Measurements from ENCODE around the gene MYH14. TPM values are rescaled to one million over a fixed set of nuclear protein-coding genes. Genes with fewer than 3 reads are reported as not detected.

The MYH14 gene
- polyA plus RNA-seq, 4 donors: 202 to 392 (median 242) TPM

DNA sequence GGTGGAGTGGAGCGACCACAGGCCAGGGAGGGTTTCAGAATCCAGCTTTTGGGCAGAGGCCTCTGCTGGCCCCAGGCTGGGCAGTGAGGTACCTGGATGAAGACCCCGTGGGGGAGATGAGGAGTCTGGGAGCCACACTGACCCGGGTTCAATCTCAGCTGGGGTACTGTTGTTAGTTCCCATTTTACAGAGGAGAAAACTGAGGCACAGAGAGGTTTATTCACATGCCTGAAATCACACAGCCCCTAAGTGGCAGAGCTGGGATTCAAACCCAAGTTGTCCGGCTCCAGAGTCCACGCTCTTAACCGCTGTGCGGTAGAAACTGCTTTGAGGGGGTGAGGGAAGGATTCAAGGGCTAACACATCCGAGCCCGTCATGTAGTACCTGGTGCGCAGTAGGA is 45.0 kb downstream of the MYH14 start:
- FAIRE-seq (no peak), DNase-seq (no peak)
- no peaks in the 10 kb centered on the region for H3K4me1 ChIP-seq (ENCODE audit: control insufficient read depth in 3 of 3, insufficient read depth in 2 of 3, low read depth in 1 of 3, low read length in 2 of 3)
- peaks cover 0 to 19% of the 10 kb centered on the region in 2 donors for H3K9me3 ChIP-seq (ENCODE audit: control insufficient read depth in 2 of 2, insufficient read depth in 1 of 2, low read depth in 1 of 2, low read length in 1 of 2)
- H3K4me3 ChIP-seq (ENCODE audit: low read depth in 1 of 3, low read length in 3 of 3): no peak overlapping the region
- peaks cover 5 to 87% (median 25%) of the 10 kb centered on the region in 3 donors for H3K36me3 ChIP-seq (ENCODE audit: control insufficient read depth in 3 of 3, insufficient read depth in 2 of 3, low read depth in 1 of 3, low read length in 3 of 3)
- peaks cover 0 to 2% (median 0%) of the 10 kb centered on the region in 3 donors for H3K27me3 ChIP-seq (ENCODE audit: control insufficient read depth in 3 of 3, insufficient read depth in 3 of 3, low read length in 3 of 3)
- WGBS, 3 donors: 89 to 98% (median 96%) methylated on average over 10 of the region's 10 CpGs
- no peak overlapping the region for H3K27ac ChIP-seq (ENCODE audit: low read depth in 1 of 3, low read length in 2 of 3)

DNA sequence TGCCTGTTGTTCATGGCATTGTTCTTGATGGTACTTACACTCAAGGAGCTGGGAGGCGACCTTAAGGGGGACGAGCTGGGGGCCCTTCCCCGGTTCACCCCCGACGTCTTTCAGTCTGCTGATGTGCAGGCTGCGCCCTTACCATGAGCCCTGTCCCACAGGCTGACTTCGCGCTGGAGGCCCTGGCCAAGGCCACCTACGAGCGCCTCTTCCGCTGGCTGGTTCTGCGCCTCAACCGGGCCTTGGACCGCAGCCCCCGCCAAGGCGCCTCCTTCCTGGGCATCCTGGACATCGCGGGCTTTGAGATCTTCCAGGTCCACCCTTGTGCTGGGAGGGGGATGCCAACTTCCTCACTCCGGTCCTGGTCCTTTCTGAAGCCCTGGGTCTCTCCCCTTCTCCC is 45.4 kb downstream of the MYH14 start:
- H3K4me1 ChIP-seq (ENCODE audit: control insufficient read depth in 3 of 3, insufficient read depth in 2 of 3, low read depth in 1 of 3, low read length in 2 of 3): no peaks in the 10 kb centered on the region
- H3K36me3 ChIP-seq (ENCODE audit: control insufficient read depth in 3 of 3, insufficient read depth in 2 of 3, low read depth in 1 of 3, low read length in 3 of 3): peaks cover 5 to 90% (median 29%) of the 10 kb centered on the region in 3 donors
- no peak overlapping the region for H3K27ac ChIP-seq (ENCODE audit: low read depth in 1 of 3, low read length in 2 of 3)
- DNase-seq (no peak), FAIRE-seq (no peak)
- H3K4me3 ChIP-seq (ENCODE audit: low read depth in 1 of 3, low read length in 3 of 3): no peak overlapping the region
- peaks cover 0 to 2% (median 0%) of the 10 kb centered on the region in 3 donors for H3K27me3 ChIP-seq (ENCODE audit: control insufficient read depth in 3 of 3, insufficient read depth in 3 of 3, low read length in 3 of 3)
- 91 to 98% (median 94%) methylated on average over 17 to 19 of the region's 19 CpGs for WGBS, 3 donors
- peaks cover 0 to 21% of the 10 kb centered on the region in 2 donors for H3K9me3 ChIP-seq (ENCODE audit: control insufficient read depth in 2 of 2, insufficient read depth in 1 of 2, low read depth in 1 of 2, low read length in 1 of 2)

GRCh38 chr19:50249636-50250035 is 46.2 kb downstream of the MYH14 start:
- Histone ChIP-seq H3K36me3 (ENCODE audit: control insufficient read depth in 3 of 3, insufficient read depth in 2 of 3, low read depth in 1 of 3, low read length in 3 of 3) (peaks cover 3 to 86% (median 29%) of the 10 kb centered on the region in 3 donors), H3K4me3 (ENCODE audit: low read depth in 1 of 3, low read length in 3 of 3) (no peak overlapping the region), H3K9me3 (ENCODE audit: control insufficient read depth in 2 of 2, insufficient read depth in 1 of 2, low read depth in 1 of 2, low read length in 1 of 2) (peaks cover 0 to 21% of the 10 kb centered on the region in 2 donors), H3K27me3 (ENCODE audit: control insufficient read depth in 3 of 3, insufficient read depth in 3 of 3, low read length in 3 of 3) (peaks cover 0 to 2% (median 0%) of the 10 kb centered on the region in 3 donors), H3K4me1 (ENCODE audit: control insufficient read depth in 3 of 3, insufficient read depth in 2 of 3, low read depth in 1 of 3, low read length in 2 of 3) (no peaks in the 10 kb centered on the region), H3K27ac (ENCODE audit: low read depth in 1 of 3, low read length in 2 of 3) (no peak overlapping the region)
- FAIRE-seq: no peak
- 74 to 83% (median 78%) methylated on average over 16 of the region's 16 CpGs for WGBS, 3 donors
- no peak for DNase-seq

GRCh38 chr19:50250450-50251136 is 47.2 kb downstream of the MYH14 start:
- H3K4me3 ChIP-seq (ENCODE audit: low read depth in 1 of 3, low read length in 3 of 3): no peak overlapping the region
- H3K36me3 ChIP-seq (ENCODE audit: control insufficient read depth in 3 of 3, insufficient read depth in 2 of 3, low read depth in 1 of 3, low read length in 3 of 3): peaks cover 3 to 87% (median 35%) of the 10 kb centered on the region in 3 donors
- 92 to 94% (median 94%) methylated on average over 15 of the region's 15 CpGs for WGBS, 3 donors
- no peak for FAIRE-seq
- no peak overlapping the region for H3K27ac ChIP-seq (ENCODE audit: low read depth in 1 of 3, low read length in 2 of 3)
- no peaks in the 10 kb centered on the region for H3K4me1 ChIP-seq (ENCODE audit: control insufficient read depth in 3 of 3, insufficient read depth in 2 of 3, low read depth in 1 of 3, low read length in 2 of 3)
- peaks cover 0 to 21% of the 10 kb centered on the region in 2 donors for H3K9me3 ChIP-seq (ENCODE audit: control insufficient read depth in 2 of 2, insufficient read depth in 1 of 2, low read depth in 1 of 2, low read length in 1 of 2)
- H3K27me3 ChIP-seq (ENCODE audit: control insufficient read depth in 3 of 3, insufficient read depth in 3 of 3, low read length in 3 of 3): peaks cover 0 to 2% (median 0%) of the 10 kb centered on the region in 3 donors
- DNase-seq: no peak

DNA sequence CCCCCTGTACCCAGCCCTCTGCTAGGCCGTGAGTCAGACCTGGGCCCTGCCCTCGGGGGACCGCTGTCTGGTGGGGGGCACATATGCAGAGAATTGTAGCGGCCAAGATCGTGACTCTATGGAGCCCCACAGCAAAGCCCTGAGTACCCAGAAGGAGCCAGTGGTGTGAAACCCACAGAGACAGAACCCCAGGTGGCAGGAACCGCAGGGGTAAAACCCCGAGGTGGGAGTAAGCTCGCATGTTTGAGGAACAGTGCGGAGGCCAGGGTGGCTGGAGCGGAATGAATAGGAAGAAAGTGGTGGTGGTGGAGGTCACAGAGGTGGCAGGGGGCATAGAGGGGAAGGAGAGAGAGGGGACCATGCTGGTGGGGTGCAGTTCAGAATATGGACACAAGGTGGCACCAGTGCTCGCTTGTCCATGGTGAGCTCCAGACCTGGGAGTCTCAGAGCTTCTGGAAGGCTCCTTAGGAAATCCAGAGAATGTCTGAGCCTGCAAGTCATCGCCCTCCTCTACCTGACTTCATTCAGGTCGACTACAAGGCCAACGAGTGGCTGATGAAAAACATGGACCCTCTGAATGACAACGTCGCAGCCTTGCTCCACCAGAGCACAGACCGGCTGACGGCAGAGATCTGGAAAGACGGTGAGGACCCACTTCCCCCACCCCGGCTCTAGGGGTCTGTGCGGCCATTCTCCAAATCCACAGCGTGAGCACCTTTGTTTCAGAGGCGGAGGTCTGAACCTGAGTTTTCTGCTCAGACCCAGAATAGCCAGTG is 48.9 kb downstream of the MYH14 start:
- DNase-seq: no peak
- no peak for FAIRE-seq
- WGBS, 3 donors: 92 to 97% (median 95%) methylated on average over 23 of the region's 23 CpGs
- no peak overlapping the region for H3K27ac ChIP-seq (ENCODE audit: low read depth in 1 of 3, low read length in 2 of 3)
- peaks cover 0 to 2% (median 0%) of the 10 kb centered on the region in 3 donors for H3K27me3 ChIP-seq (ENCODE audit: control insufficient read depth in 3 of 3, insufficient read depth in 3 of 3, low read length in 3 of 3)
- H3K36me3 ChIP-seq (ENCODE audit: control insufficient read depth in 3 of 3, insufficient read depth in 2 of 3, low read depth in 1 of 3, low read length in 3 of 3): peaks cover 3 to 85% (median 41%) of the 10 kb centered on the region in 3 donors
- no peak overlapping the region for H3K4me3 ChIP-seq (ENCODE audit: low read depth in 1 of 3, low read length in 3 of 3)
- peaks cover 0 to 21% of the 10 kb centered on the region in 2 donors for H3K9me3 ChIP-seq (ENCODE audit: control insufficient read depth in 2 of 2, insufficient read depth in 1 of 2, low read depth in 1 of 2, low read length in 1 of 2)
- H3K4me1 ChIP-seq (ENCODE audit: control insufficient read depth in 3 of 3, insufficient read depth in 2 of 3, low read depth in 1 of 3, low read length in 2 of 3): no peaks in the 10 kb centered on the region

DNA sequence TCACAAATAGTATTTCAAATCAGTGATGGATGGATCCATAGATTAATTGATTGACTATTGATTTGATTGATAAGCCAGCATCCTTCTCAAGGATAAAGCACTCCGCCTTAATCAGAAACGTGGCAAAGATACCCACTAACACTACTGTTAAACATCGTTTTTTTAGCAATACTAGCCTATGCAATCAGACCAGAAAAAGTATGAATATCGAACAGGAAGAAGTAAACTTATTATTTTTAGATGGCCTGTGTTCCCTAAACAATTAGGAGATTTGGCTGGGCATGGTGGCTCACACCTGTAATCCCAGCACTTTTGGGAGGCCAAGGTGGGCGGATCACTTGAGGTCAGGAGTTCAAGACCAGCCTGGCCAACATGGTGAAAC is 49.5 kb downstream of the MYH14 start:
- DNase-seq (no peak), FAIRE-seq (no peak)
- Histone ChIP-seq H3K27ac (ENCODE audit: low read depth in 1 of 3, low read length in 2 of 3) (no peak overlapping the region), H3K4me3 (ENCODE audit: low read depth in 1 of 3, low read length in 3 of 3) (no peak overlapping the region), H3K27me3 (ENCODE audit: control insufficient read depth in 3 of 3, insufficient read depth in 3 of 3, low read length in 3 of 3) (peaks cover 0 to 2% (median 0%) of the 10 kb centered on the region in 3 donors), H3K4me1 (ENCODE audit: control insufficient read depth in 3 of 3, insufficient read depth in 2 of 3, low read depth in 1 of 3, low read length in 2 of 3) (no peaks in the 10 kb centered on the region), H3K9me3 (ENCODE audit: control insufficient read depth in 2 of 2, insufficient read depth in 1 of 2, low read depth in 1 of 2, low read length in 1 of 2) (peaks cover 0 to 21% of the 10 kb centered on the region in 2 donors), H3K36me3 (ENCODE audit: control insufficient read depth in 3 of 3, insufficient read depth in 2 of 3, low read depth in 1 of 3, low read length in 3 of 3) (peaks cover 3 to 85% (median 43%) of the 10 kb centered on the region in 3 donors)
- WGBS, 3 donors: 84 to 94% (median 84%) methylated on average over 5 of the region's 5 CpGs

- Histone ChIP-seq H3K36me3 (ENCODE audit: control insufficient read depth in 3 of 3, insufficient read depth in 2 of 3, low read depth in 1 of 3, low read length in 3 of 3) (peaks cover 3 to 83% (median 43%) of the 10 kb centered on the region in 3 donors), H3K4me1 (ENCODE audit: control insufficient read depth in 3 of 3, insufficient read depth in 2 of 3, low read depth in 1 of 3, low read length in 2 of 3) (no peaks in the 10 kb centered on the region), H3K27me3 (ENCODE audit: control insufficient read depth in 3 of 3, insufficient read depth in 3 of 3, low read length in 3 of 3) (no peaks in the 10 kb centered on the region), H3K9me3 (ENCODE audit: control insufficient read depth in 2 of 2, insufficient read depth in 1 of 2, low read depth in 1 of 2, low read length in 1 of 2) (peaks cover 0 to 21% of the 10 kb centered on the region in 2 donors), H3K4me3 (ENCODE audit: low read depth in 1 of 3, low read length in 3 of 3) (no peak overlapping the region), H3K27ac (ENCODE audit: low read depth in 1 of 3, low read length in 2 of 3) (no peak overlapping the region)
- FAIRE-seq (no peak), DNase-seq (no peak)
- WGBS, 3 donors: 80 to 94% (median 90%) methylated on average over 5 of the region's 5 CpGs
Observed at GRCh38 chr19:50255115-50255514, 51.7 kb downstream of the MYH14 start.

DNA sequence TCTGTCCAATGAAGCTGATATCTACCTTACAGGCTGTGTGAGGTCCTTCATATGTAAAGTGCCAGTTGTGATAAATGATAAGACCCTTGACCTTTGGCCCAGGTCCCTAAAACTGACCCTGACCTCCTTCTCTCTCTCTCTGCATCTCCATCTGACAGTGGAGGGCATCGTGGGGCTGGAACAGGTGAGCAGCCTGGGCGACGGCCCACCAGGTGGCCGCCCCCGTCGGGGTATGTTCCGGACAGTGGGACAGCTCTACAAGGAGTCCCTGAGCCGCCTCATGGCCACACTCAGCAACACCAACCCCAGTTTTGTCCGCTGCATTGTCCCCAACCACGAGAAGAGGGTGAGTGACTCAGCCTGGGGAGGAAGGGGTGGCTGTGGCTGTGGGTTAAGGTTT is 53.7 kb downstream of the MYH14 start:
- H3K4me3 ChIP-seq (ENCODE audit: low read depth in 1 of 3, low read length in 3 of 3): no peak overlapping the region
- DNase-seq (no peak), FAIRE-seq (no peak)
- no peaks in the 10 kb centered on the region for H3K4me1 ChIP-seq (ENCODE audit: control insufficient read depth in 3 of 3, insufficient read depth in 2 of 3, low read depth in 1 of 3, low read length in 2 of 3)
- peaks cover 0 to 11% of the 10 kb centered on the region in 2 donors for H3K9me3 ChIP-seq (ENCODE audit: control insufficient read depth in 2 of 2, insufficient read depth in 1 of 2, low read depth in 1 of 2, low read length in 1 of 2)
- no peak overlapping the region for H3K27ac ChIP-seq (ENCODE audit: low read depth in 1 of 3, low read length in 2 of 3)
- H3K27me3 ChIP-seq (ENCODE audit: control insufficient read depth in 3 of 3, insufficient read depth in 3 of 3, low read length in 3 of 3): no peaks in the 10 kb centered on the region
- H3K36me3 ChIP-seq (ENCODE audit: control insufficient read depth in 3 of 3, insufficient read depth in 2 of 3, low read depth in 1 of 3, low read length in 3 of 3): peaks cover 3 to 82% (median 41%) of the 10 kb centered on the region in 3 donors
- WGBS, 3 donors: 85 to 97% (median 91%) methylated on average over 10 of the region's 10 CpGs
